Pancreas (tissue), 10 donors: Measurements from ENCODE around the gene GLMN. TPM values are rescaled to one million over a fixed set of nuclear protein-coding genes. Genes with fewer than 3 reads are reported as not detected.
A peak's percentile ranks its signal among the peaks of the same experiment; 100 is the strongest.
"Not testable (repeated sequence)": the region's sequence is repeated elsewhere in the genome, so short reads cannot be mapped to it uniquely, and the experiment has no call there.

Experiments used
- ATAC-seq, 4 donors: fragments of 200-7000 bp; cut with Tn5 transposase; one replicate each; pipeline versions ENCODE4 v1.8.0 to v1.9.1; 2020; ENCODE audit warnings: mild to moderate bottlenecking in 4 of 4, moderate library complexity in 4 of 4
- DNase-seq, 6 donors: peaks; one replicate each; pipeline ENCODE4 v3.0.0-alpha.2; 2020
- FAIRE-seq: peaks from 2 replicates; lab custom pipeline; 2012; peaks lifted over from hg19 to GRCh38; lab: Jason Lieb, UNC
- H3K27ac ChIP-seq, 4 donors: fragments of 200-600 bp; sonication (generic); 1 replicate in 3 of 4; 2 replicates in 1 of 4; pipeline versions ENCODE4 v1.5.0 to v1.8.0; 2020
- H3K27me3 ChIP-seq, 4 donors: fragments of 200-600 bp; one replicate each; pipeline ENCODE4 v1.8.0; 2021
- H3K36me3 ChIP-seq, 3 donors: fragments of 200-600 bp; sonication (generic) in 1 of 3; one replicate each; pipeline versions ENCODE4 v1.5.0 to v1.8.0; 2020 to 2021
- H3K4me1 ChIP-seq, 3 donors: fragments of 200-600 bp; one replicate each; pipeline ENCODE4 v1.8.0; 2021
- H3K4me3 ChIP-seq, 4 donors: fragments of 200-600 bp; sonication (generic) in 2 of 4; one replicate each; pipeline versions ENCODE4 v1.5.0 to v1.8.0; 2020 to 2021
- H3K9me3 ChIP-seq, 4 donors: fragments of 200-600 bp; one replicate each; pipeline ENCODE4 v1.8.0; 2021
- CTCF ChIP-seq, 4 donors: fragments of 200-600 bp; sonication (generic) in 3 of 4; IDR thresholded peaks; one replicate each; pipeline versions ENCODE4 v1.5.0 to v1.8.0; 2021; ENCODE audit warnings: antibody characterized with exemption in 4 of 4
- WGBS, 2 donors: extraction: QIAGEN DNeasy Blood & Tissue Kit; methylation state at CpG; one replicate each; pipeline ENCODE4 v1.1.7; 2013; 5-methylcytosine and 5-hydroxymethylcytosine counted together
- intact Hi-C, 3 donors: fragments of 100-400 bp; cut with DNase I; formaldehyde crosslinking; loops; one replicate each; pipeline versions ENCODE4 v1.11.1 to v1.14.2; 2022
- polyA plus RNA-seq, 2 donors: library from polyadenylated mRNA; stranded (reverse); fragments of 200-250 nt; gene quantifications; one replicate each; pipeline ENCODE4 v1.2.3, GENCODE V29; 2013
- total RNA-seq, 6 donors: library from RNA; stranded (reverse); fragmentation: NEBNext Ultra II Directional in 4 of 6; extraction: Animal tissue kit (Norgen Biotek cat#: 25700) in 4 of 6; gene quantifications; one replicate each; pipeline versions ENCODE4 v1.2.1 to v1.2.4, GENCODE V29; 2021 to 2023
- donor health status: healthy with polysubstance abuse.
- donor health status: DM: no; HTN: no; CAD: no; lungs with moderate emphysema.
- donor health status: DM: no; HTN: no; CAD: no.
- donor health status: control.
- donor health status: control.
- donor health status: Bipolar disorder and iron deficiency.
- donor health status: DM: yes; HTN: yes; CAD: no.
- donor health status: DM: no; HTN: no; CAD: no.
- donor health status: DM: no; HTN: no; CAD: no.
- donor health status: DM: yes; HTN: yes; CAD: no.

Gene GLMN
- total and polyA plus RNA-seq, 8 donors, result 1.7 to 10.4 (median 2.7) TPM

GRCh38 chr1:92299477-92300150, 827 bp upstream of the GLMN start:
- Histone ChIP-seq H3K27me3 (no peaks in the 10 kb centered on the region), H3K9me3 (no peaks in the 10 kb centered on the region), H3K36me3 (peaks cover 0 to under 1% (median 0%) of the 10 kb centered on the region in 3 donors), H3K27ac (peak overlapping the region in 2 of 4 donors; percentile 79 to 86), H3K4me1 (peaks cover 0 to 12% (median 9%) of the 10 kb centered on the region in 3 donors), H3K4me3 (peak overlapping the region; percentile 64 to 85 (median 78))
- TF ChIP-seq CTCF (IDR thresholded peaks at IDR 0.05), result no peak
- ATAC-seq, result peak in 1 of 4 donors; percentile 3
- intact Hi-C loops, result no loop called here
- WGBS, 2 donors, result 25 to 27% methylated on average over 11 of the region's 11 CpGs
- no peak for FAIRE-seq
- no peak for DNase-seq

DNA sequence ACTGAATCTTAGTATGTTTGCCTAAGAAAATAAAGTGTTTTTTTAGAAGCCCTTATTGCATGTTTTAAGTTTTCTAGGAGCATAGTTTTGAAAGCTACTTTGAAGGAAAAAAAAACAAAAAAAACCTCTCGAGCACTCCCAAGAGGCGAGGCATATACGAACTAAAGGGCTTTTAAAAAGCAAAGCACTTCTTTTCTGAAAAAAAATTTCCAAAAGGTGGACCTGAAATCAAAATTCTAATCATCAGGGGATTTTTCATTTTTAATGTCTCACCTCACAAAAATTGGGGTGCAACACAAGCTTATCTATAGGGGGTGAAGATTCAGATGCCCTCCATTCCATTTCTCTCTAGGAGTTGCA, 594 bp downstream of the GLMN start:
- 4 to 6% methylated on average over 3 of the region's 3 CpGs for WGBS, 2 donors
- no peak for DNase-seq
- no peaks in the 10 kb centered on the region for H3K27me3 ChIP-seq
- peak overlapping the region; percentile 64 to 85 (median 78) for H3K4me3 ChIP-seq
- peak overlapping the region; percentile 79 to 94 (median 88) for H3K27ac ChIP-seq
- H3K4me1 ChIP-seq, result peaks cover 0 to 12% (median 9%) of the 10 kb centered on the region in 3 donors
- no peaks in the 10 kb centered on the region for H3K9me3 ChIP-seq
- no peaks in the 10 kb centered on the region for H3K36me3 ChIP-seq
- peak; percentile 9 to 17 (median 14) for ATAC-seq
- intact Hi-C loops, result no loop called here
- TF ChIP-seq CTCF (IDR thresholded peaks at IDR 0.05), result no peak
- no peak for FAIRE-seq

GRCh38 chr1:92291372-92291999, 7.3 kb downstream of the GLMN start:
- intact Hi-C loops, result no loop called here
- Histone ChIP-seq H3K36me3 (no peaks in the 10 kb centered on the region), H3K9me3 (no peaks in the 10 kb centered on the region), H3K4me3 (no peak overlapping the region), H3K27ac (no peak overlapping the region), H3K4me1 (no peaks in the 10 kb centered on the region), H3K27me3 (no peaks in the 10 kb centered on the region)
- DNase-seq, result no peak
- 11 to 16% methylated on average over 3 of the region's 3 CpGs for WGBS, 2 donors
- peak in 3 of 4 donors; percentile 51 to 70 (median 69) for ATAC-seq
- FAIRE-seq, result peak; percentile 77
- TF ChIP-seq CTCF (IDR thresholded peaks at IDR 0.05), result peak in 3 of 4 donors; percentile 27 to 33 (median 32)

GRCh38 chr1:92281411-92281810, 17.4 kb downstream of the GLMN start:
- H3K27me3 ChIP-seq, H3K4me1 ChIP-seq, H3K36me3 ChIP-seq, H3K27ac ChIP-seq, FAIRE-seq, DNase-seq, H3K9me3 ChIP-seq, H3K4me3 ChIP-seq, intact Hi-C loops, ATAC-seq: not testable (repeated sequence)
- 98 to 100% methylated on average over 2 of the region's 2 CpGs for WGBS, 2 donors

GRCh38 chr1:92279781-92280180, 19.0 kb downstream of the GLMN start:
- H3K27ac ChIP-seq, H3K36me3 ChIP-seq, H3K4me1 ChIP-seq, DNase-seq, H3K27me3 ChIP-seq, intact Hi-C loops, H3K4me3 ChIP-seq, ATAC-seq, H3K9me3 ChIP-seq, FAIRE-seq: not testable (repeated sequence)
- WGBS, 2 donors, result 96% methylated on average over 15 of the region's 15 CpGs
